Activated CD8-positive, alpha-beta memory T cell treated with anti-CD3 and anti-CD28 coated beads, Interleukin-2, amount 50 U/mL, for 4 hours (primary cell): ENCODE measurements around the gene OPCML.

ENCODE experiments used
- DNase-seq: peaks from one replicate; pipeline ENCODE4 v3.0.0-alpha.2; 2020

Gene OPCML

DNA sequence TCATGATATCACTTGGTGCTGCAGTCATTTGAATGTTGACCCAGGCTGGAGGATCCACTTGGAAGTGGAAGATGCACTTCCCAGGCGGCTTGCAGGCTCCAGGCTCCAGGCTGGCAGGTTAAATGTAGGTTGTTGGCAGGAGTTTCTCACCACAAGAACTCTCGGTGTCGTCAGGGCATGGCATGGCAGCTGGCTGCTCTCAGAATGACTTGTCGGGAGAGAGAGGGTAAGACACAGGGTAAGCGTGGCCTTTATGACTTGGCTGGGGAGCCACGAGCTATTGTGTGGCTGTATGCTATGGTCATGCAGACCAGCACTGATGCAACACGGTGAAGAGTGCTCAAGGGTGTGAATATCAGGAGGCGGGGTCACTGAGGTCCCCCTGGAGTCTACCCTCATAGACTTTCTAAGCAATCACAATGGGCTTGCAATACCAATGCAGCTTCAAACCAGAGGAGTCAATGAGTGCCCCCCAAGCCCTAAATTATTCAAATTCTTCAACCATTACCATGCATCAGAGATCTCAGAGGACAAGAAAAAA, 1027.7 kb downstream of the OPCML start:
- DNase-seq = no peak

- DNase-seq = no peak
Measured at GRCh38 chr11:132501356-132501755, 1030.9 kb downstream of the OPCML start.

DNA sequence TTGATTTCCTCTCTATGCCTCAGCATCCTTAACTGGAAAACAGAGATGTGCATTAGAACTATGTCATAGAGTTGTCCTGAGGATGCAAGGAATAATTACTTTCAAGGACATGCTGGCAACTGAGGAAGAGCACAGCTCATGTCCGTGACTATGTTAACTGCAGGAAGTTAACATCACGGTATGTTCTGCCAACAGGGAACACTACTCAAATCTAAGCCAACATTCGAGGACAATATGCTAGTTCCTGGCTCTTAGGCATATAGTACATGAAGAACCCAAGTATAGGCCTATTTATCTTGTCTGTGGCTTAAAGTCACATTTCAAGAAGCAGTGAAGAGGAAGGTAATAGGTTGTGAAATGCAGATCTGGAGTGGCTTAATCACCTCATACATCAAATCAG, 1032.6 kb downstream of the OPCML start:
- no peak for DNase-seq

- DNase-seq = no peak
Measured at GRCh38 chr11:132496341-132496740, 1036.0 kb downstream of the OPCML start.

- DNase-seq = no peak
Measured at GRCh38 chr11:132493801-132494200, 1038.5 kb downstream of the OPCML start.

DNA sequence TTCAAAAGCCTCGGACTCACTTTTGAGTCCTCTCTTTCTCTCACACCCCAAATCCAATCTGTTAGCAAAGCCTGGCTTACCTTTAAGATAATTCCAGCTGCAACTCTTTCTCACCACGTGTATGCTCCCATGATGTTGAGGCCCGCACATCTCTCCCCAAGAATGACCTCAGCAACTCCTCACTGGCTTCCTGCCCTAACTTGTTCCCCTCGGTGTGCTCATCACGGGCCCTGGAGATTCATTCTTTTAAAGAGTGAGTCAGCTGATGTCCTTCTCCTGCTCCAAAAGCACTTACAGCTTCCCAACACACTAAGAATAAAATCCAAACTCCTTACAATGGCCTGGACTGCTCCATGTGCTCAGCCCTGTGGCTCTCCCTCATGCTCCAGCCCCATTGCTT, 1041.3 kb downstream of the OPCML start:
- no peak for DNase-seq

GRCh38 chr11:132486060-132486459, 1046.2 kb downstream of the OPCML start:
- no peak for DNase-seq

DNA sequence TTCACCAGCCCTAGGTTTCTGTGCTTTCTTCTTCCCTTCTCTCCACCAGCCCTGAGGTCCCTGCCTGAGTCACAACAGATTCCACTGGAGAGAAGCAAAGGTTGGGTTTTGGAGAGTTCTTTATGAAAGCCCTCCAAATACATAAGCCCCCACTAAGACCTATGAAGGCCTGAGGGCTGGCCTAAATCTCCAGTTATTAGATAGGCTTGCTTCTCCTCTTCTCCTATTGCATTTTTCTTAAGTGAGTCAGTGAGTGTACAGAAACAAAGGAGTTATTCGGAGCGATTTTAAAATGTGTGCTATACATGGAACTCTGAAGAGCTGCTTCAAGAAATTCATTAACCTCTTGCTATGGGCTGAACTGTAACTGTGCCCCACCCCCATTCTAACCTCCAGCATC, 1057.3 kb downstream of the OPCML start:
- DNase-seq = no peak

DNA sequence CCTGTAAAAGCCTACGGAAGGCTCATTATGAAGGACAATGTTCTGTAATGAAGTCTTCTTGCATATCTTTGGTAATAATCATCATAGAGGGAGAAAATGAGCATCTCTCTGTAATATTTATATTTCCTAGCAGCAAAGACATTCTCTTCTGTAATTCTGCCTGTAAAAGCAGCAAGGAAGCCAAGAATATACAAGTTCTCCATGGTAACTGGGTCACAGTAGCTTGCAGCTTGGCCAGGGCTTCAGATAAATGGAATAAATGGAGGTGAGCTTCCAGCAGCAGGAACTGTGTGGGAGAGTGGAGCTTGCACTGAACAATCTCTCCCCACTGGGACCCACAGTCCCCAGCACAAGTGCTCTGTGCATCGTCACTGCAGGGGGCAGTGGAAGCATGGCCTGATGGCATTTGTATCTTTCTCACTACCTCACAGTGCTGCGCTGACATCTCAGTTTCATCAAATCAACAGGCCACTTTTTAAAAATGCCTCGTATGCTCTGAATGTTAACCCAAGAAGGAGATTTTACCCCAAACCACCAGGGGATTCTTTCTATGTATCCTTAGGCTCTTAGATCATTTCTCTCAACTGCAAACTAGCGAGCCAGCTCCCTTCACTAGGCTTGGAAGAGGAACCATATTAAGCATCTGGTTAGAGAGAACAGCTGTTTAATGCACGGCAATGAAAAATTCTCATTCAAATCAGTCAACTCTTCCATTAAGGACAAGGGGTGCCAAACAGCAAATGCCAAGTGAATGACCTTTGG, 1059.7 kb downstream of the OPCML start:
- no peak for DNase-seq

GRCh38 chr11:132471466-132471865, 1060.8 kb downstream of the OPCML start:
- no peak for DNase-seq

- no peak for DNase-seq
Measured at GRCh38 chr11:132466983-132467382, 1065.3 kb downstream of the OPCML start.

DNA sequence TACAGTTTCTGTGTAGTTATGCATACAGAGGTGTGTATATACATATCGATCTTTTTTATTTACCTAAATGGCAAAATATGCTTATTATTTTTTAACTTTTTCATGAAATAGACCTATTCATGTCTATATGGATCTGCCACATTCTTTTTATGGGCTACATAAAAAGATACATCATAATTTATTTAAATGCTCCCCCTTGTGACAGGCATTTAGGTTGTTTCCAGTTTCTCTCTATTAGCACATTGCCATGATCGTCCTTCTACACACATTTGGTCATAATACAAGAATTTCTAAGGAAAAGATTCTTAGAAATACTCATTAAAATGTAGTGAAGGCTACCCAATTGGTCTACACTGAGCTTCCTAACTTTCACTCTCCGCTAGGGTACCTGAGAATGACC, 1067.4 kb downstream of the OPCML start:
- DNase-seq = no peak

DNA sequence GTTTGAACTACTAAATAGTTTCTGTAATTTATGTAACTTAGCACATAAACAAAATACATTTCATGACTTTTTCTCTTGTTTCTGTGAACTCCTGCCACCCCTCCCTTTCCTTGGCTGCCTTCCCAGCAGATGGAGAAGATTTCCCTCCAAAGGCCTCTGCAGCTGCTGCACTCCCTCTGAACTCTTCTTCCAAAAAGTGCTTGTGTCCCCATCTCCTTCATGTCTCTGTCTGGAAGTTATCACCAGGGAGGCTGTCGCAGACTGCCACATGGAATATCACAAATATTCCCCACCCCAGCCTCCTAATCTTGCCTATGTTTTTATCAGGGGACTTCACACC, 1068.3 kb downstream of the OPCML start:
- DNase-seq = no peak

DNA sequence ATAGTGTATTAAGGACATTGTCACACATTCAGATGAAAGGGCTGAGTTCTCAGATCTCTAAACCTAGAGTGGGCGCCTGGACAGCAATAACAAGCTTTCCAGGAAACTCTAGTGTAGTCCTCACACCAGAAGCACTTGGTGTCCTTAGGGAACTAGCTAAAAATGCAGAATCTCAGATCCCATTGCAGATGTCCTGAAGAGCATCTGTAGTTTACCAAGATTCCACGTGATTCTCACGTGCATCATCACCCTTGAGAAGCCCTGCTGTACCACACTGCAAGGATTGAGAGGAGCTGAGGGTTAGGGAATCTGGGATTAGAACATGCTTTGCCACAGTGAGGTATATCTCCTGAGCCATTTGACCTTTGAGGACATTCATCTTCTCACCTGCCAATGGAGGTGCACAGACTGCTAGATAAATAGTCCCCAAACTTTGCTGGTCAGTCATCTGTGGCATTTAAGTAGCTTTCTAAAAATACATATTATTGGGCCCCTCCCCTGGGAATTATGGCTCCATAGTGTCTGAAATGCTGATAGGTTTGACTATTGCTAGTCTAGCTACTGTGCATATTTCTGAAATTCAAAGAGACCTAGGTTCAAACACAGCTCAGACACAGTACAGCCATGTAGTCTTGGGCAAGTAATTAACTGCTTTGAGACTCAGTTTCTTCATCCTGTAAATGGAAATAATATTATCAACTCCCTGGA, 1068.9 kb downstream of the OPCML start:
- no peak for DNase-seq

GRCh38 chr11:132459736-132460135, 1072.6 kb downstream of the OPCML start:
- DNase-seq = no peak

DNA sequence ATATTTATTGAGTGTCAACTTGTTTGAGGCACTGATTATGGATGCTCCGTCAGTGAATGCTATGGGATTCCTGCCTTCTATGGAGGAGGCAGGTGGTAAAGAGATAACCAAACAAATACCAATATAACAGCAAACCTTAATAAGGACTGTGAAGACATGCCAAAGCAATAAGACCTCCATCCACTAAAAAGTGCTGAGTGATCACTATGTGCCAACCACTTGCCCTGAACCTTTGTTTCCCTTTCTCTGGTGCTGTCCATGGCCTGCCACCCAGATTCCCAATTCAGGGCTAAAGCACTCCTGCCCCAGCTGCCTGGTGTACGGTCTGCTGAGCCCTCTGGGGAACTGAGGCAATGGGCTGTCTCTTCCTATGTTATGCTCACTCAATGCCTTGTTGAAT, 1074.9 kb downstream of the OPCML start:
- no peak for DNase-seq

DNA sequence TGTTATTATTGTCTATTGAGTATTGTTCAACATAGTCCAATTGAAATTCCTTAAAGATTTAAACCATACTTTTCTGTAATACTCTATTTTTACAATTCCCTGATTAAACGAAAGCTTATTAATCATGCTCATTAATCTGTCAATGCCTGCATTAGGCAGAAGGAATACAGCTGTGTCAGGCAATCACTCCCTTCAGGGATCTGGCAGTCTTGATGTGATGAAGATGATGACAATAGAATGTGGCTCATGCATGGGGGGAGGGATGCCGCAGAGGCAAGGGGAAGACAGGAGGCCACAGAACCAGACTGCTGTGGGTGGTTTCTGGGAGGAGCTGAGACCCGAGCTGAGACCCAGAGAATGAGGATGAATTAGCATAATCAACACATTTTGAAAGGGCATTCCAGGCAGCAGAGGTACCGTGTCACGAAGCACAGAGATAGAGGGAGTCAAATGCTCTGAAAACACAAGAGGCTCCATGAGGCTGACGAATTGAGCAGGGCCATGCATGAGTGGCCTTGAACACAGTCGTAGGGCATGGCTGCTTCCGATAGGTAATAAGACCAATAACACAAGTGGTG, 1075.5 kb downstream of the OPCML start:
- no peak for DNase-seq

- no peak for DNase-seq
Measured at GRCh38 chr11:132455044-132455443, 1077.3 kb downstream of the OPCML start.

DNA sequence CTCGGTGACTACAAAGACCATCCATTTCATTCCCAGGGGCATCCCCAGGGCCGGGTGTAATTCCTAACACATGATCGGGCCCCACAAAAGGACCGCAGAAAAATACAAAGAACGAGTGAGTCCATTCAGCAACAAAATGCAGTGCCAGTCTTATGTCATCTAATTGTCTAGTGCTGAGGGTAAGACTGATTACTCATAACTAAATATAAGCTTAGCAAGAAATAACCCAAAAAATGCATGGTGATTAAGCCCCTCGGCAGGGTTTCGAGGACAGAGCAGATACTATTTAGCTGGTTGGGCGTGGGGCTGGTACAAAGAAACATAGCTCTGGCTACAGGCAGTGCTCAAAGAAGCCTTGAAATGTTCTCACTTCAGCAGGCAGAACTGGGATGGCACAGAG, 1078.9 kb downstream of the OPCML start:
- DNase-seq = no peak

DNA sequence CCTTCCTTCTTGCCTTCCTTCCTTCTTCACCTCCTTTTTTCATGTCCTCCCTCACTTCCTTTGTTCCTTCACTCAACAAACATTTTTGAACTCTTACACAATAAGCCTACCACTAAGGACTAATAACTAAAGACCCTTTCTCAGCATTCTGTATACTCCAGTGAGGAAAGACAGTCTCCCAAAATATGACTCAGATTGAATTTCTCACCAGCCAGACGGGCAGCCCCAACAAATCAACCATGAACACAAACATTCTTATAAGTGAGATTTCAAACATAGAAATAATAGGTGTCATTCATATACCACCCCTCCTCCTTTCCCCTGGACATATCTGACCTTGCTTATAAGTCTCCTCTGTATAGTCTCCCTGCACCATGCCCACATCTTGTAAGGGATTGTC, 1079.7 kb downstream of the OPCML start:
- no peak for DNase-seq

GRCh38 chr11:132451942-132452601, 1080.2 kb downstream of the OPCML start:
- no peak for DNase-seq

DNA sequence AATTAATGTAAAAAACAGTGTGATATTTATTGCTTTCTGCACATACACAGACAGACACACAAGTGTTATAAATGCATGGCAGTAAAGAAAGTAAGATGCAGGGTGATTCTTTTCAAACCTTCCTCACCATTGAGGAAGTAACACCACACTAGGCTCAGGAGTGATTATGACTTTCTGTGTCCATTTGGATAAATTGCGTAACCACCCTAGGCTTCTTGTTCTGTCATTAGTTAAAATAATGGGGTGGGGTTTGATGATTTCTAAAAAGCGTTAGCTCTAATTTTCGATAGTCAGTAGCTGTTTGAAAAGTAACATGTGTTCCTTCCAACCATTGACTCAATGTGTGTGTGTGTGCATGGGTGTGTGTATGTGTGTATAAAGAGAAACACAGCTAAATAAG, 1081.7 kb downstream of the OPCML start:
- DNase-seq = no peak

- no peak for DNase-seq
Measured at GRCh38 chr11:132448334-132448995, 1083.8 kb downstream of the OPCML start.
